K562 (cell line): Measurements from ENCODE around the gene DNAJB14. TPM values are rescaled to one million over a fixed set of nuclear protein-coding genes. Genes with fewer than 3 reads are reported as not detected.

Source experiments
- ASH1L ChIP-seq: fragments of 450-650 bp; IDR thresholded peaks from 2 replicates; pipeline ENCODE4 v1.6.1; 2018; ENCODE audit warnings: borderline replicate concordance, mild to moderate bottlenecking, low read depth; ENCODE audit not compliant: partially characterized antibody
- CLOCK ChIP-seq: fragments of 250-450 bp; sonication (Bioruptor Pico); IDR thresholded peaks from 2 replicates; pipeline ENCODE4 v1.4.0; 2020; ENCODE audit warnings: mild to moderate bottlenecking, moderate library complexity, borderline replicate concordance
- COPS2 ChIP-seq: fragments of 450-650 bp; conservative IDR thresholded peaks from 2 replicates; pipeline ENCODE4 v1.6.1; 2016; ENCODE audit warnings: mild to moderate bottlenecking, moderate library complexity
- E2F3 ChIP-seq: fragments of 250-450 bp; sonication (Bioruptor Pico); IDR thresholded peaks from 2 replicates; pipeline ENCODE4 v1.4.0; 2020; ENCODE audit warnings: mild to moderate bottlenecking
- EP300 ChIP-seq: IDR thresholded peaks from 2 replicates; pipeline ENCODE4 v1.6.1; 2012; ENCODE audit warnings: low read length, improper control_type of control experiment
- ETS2 ChIP-seq: IDR thresholded peaks from 2 replicates; pipeline ENCODE4 v1.6.1; 2016; ENCODE audit warnings: borderline replicate concordance, missing genetic modification characterization, mild to moderate bottlenecking, moderate library complexity, missing compliant biosample characterization; ENCODE audit not compliant: poor library complexity, severe bottlenecking
- HDAC8 ChIP-seq: fragments of 450-650 bp; IDR thresholded peaks from 2 replicates; pipeline ENCODE4 v1.6.1; 2016; ENCODE audit warnings: mild to moderate bottlenecking, missing genetic modification characterization, moderate library complexity, missing compliant biosample characterization
- HDGF ChIP-seq: fragments of 450-650 bp; IDR thresholded peaks from 2 replicates; pipeline ENCODE4 v1.6.1; 2016
- HMG20B ChIP-seq: fragments of 250-450 bp; sonication (Bioruptor Pico); IDR thresholded peaks from 2 replicates; pipeline ENCODE4 v1.5.0; 2021; ENCODE audit warnings: mild to moderate bottlenecking
- L3MBTL2 ChIP-seq: fragments of 450-650 bp; IDR thresholded peaks from 2 replicates; pipeline ENCODE4 v1.6.1; 2016; ENCODE audit warnings: mild to moderate bottlenecking, moderate library complexity
- MAFG ChIP-seq: fragments of 450-650 bp; conservative IDR thresholded peaks from 2 replicates; pipeline ENCODE4 v1.6.1; 2016; ENCODE audit warnings: missing genetic modification characterization, missing compliant biosample characterization
- MECOM ChIP-seq: fragments of 250-450 bp; sonication (Bioruptor Pico); IDR thresholded peaks from 2 replicates; pipeline ENCODE4 v1.8.0; 2022; ENCODE audit warnings: inconsistent platforms
- MEF2A ChIP-seq: IDR thresholded peaks from 2 replicates; pipeline ENCODE4 v1.6.1; 2011; ENCODE audit warnings: low read depth, mild to moderate bottlenecking, low read length, moderate library complexity; ENCODE audit not compliant: control insufficient read depth
- NFIX ChIP-seq: fragments of 250-450 bp; sonication (Bioruptor Pico); IDR thresholded peaks from 2 replicates; pipeline ENCODE4 v1.4.0; 2020; ENCODE audit warnings: low read depth, mild to moderate bottlenecking, moderate library complexity
- RBM17 ChIP-seq: fragments of 200-400 bp; formaldehyde crosslinking; IDR thresholded peaks from 2 replicates; pipeline ENCODE4 v1.6.1; 2017; ENCODE audit warnings: low read depth, mild to moderate bottlenecking, low read length, borderline replicate concordance
- SIX5 ChIP-seq, 2 experiments: IDR thresholded peaks; 2 replicates each; pipeline ENCODE4 v1.6.1; 2011; ENCODE audit warnings: low read length in 2 of 2, borderline replicate concordance in 1 of 2, low read depth in 1 of 2, mild to moderate bottlenecking in 1 of 2, moderate library complexity in 1 of 2; ENCODE audit not compliant: insufficient read depth in 1 of 2
- SMARCE1 ChIP-seq: fragments of 450-650 bp; IDR thresholded peaks from 2 replicates; pipeline ENCODE4 v1.7.1; 2016; ENCODE audit warnings: mild to moderate bottlenecking
- ZFX ChIP-seq: sonication (generic); formaldehyde crosslinking; IDR thresholded peaks from 2 replicates; pipeline ENCODE4 v1.8.0; 2022; ENCODE audit warnings: mild to moderate bottlenecking, missing genetic modification reagents, moderate library complexity
- ZNF121 ChIP-seq: sonication (generic); formaldehyde crosslinking; conservative IDR thresholded peaks from 2 replicates; pipeline ENCODE4 v1.8.0; 2022; ENCODE audit warnings: missing genetic modification reagents
- ZNF174 ChIP-seq: fragments of 250-450 bp; sonication (Bioruptor Pico); IDR thresholded peaks from 2 replicates; pipeline ENCODE4 v1.4.0; 2020; ENCODE audit warnings: mild to moderate bottlenecking
- ZNF436 ChIP-seq: fragments of 250-450, 450-650 bp; sonication (Bioruptor Pico); formaldehyde crosslinking; IDR thresholded peaks from 2 replicates; pipeline ENCODE4 v1.7.0; 2020; ENCODE audit warnings: mild to moderate bottlenecking
- polyA plus RNA-seq, 8 experiments: library from polyadenylated mRNA; depleted of rRNA in 4 of 8; stranded (reverse) in 5 of 8; unstranded in 3 of 8; fragments of >200 nt; fragmentation: Nextera tagmentation in 2 of 8; fragmentation: Illumina TruSeq in 1 of 8; extraction: Ambion mirVana in 2 of 8; extraction: Trizol in 1 of 8; gene quantifications; 2 replicates each; pipeline versions ENCODE4 v1.2.1 to v1.2.3, GENCODE V29; 2011 to 2014; ENCODE audit warnings: inconsistent platforms in 1 of 8, missing spikeins in 1 of 8
- total RNA-seq, 7 experiments: library from RNA; depleted of rRNA in 6 of 7; stranded (reverse); fragments of >200 nt in 6 of 7; fragmentation: Illumina TruSeq in 2 of 7; extraction: Trizol in 2 of 7; gene quantifications; 2 replicates each; pipeline versions ENCODE4 v1.2.1 to v1.2.3, GENCODE V29; 2011 to 2021; ENCODE audit warnings: low replicate concordance in 1 of 7
- TF ChIP-seq, protein P1 (sequence below): fragments of 250-450 bp; sonication (Bioruptor Pico); IDR thresholded peaks from 2 replicates; pipeline ENCODE4 v1.5.0; 2020; ENCODE audit warnings: mild to moderate bottlenecking, borderline replicate concordance
- TF ChIP-seq, protein P2 (sequence below): sonication (generic); formaldehyde crosslinking; IDR thresholded peaks from 2 replicates; pipeline ENCODE4 v1.8.1; 2022; ENCODE audit warnings: missing genetic modification reagents

The DNAJB14 gene
- total and polyA plus RNA-seq, 9 of the 15 experiments (the other 6 are each of a cell fraction or from before 2014, with no cell fraction given) = 5.5 to 28.0 (median 12.7) TPM

DNA sequence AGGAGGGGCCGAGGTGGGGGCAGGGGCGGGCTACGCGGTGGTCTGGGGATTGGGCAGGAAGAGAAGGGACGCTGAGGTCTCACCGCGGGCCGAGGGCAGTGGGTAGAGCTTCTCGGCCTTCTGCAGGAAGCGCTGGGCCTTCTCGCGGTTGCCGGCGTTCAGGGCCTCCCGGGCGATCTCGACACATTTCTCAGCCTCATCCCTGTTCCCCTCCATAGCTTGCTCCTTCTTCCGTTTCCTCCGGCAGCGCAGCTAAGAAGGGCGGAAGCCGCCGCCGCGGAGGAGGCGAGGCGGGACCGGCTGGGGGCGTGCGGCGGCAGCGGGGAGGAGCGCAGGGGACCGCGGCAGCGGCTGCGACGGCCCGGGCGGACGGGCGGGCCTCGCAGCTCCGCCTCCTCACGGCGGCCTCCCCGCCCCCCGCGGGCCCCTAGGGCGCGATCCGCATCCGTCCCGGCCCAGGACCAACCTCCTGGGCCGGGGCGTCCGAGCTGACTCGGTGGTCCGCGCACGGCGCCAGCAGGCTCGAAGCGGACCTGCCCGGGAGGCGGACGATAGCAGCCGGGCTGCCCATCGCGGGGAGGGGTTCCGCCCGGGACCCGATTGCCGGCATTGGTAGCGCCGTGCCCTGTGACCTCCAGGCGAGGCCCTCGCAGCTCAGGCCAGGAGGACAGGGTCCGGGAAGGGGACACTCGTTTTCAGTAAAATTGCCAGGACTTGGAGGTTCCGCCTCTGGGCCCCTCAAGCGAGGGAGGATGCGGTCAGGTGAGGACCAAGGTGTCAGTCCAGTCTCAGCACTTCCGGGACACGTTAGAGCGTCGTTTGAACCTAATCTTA is at the start of gene DNAJB14 (continued):
- TF ChIP-seq ZNF436 (CRISPR knock-in tag) (peak; percentile 58; the same call in 1 of the 2 replicates), ZNF121 (CRISPR knock-in tag) (no peak), HMG20B (no peak), MEF2A (no peak), ZFX (peak; percentile 79), ASH1L (no peak), ZNF174 (CRISPR knock-in tag) (no peak), COPS2 (no peak), NFIX (CRISPR knock-in tag) (no peak), SIX5 (IDR thresholded peaks at IDR 0.05; ENCODE audit: borderline replicate concordance in 1 of 2, insufficient read depth in 1 of 2, low read depth in 1 of 2, low read length in 2 of 2) (0 out of 4 replicates have a peak, but pooled peaks of 1 of the 2 experiments have one; percentile 15), ETS2 (tag) (no peak), SMARCE1 (no peak), HDAC8 (tag) (no peak), EP300 (no peak), RBM17 (no peak), L3MBTL2 (peak; percentile 71), MAFG (no peak), MECOM (0 out of 2 replicates have a peak, but pooled peaks have one; percentile 17), CLOCK (CRISPR knock-in tag) (no peak), E2F3 (CRISPR knock-in tag) (no peak), HDGF (no peak)
- TF ChIP-seq, protein P1, sequence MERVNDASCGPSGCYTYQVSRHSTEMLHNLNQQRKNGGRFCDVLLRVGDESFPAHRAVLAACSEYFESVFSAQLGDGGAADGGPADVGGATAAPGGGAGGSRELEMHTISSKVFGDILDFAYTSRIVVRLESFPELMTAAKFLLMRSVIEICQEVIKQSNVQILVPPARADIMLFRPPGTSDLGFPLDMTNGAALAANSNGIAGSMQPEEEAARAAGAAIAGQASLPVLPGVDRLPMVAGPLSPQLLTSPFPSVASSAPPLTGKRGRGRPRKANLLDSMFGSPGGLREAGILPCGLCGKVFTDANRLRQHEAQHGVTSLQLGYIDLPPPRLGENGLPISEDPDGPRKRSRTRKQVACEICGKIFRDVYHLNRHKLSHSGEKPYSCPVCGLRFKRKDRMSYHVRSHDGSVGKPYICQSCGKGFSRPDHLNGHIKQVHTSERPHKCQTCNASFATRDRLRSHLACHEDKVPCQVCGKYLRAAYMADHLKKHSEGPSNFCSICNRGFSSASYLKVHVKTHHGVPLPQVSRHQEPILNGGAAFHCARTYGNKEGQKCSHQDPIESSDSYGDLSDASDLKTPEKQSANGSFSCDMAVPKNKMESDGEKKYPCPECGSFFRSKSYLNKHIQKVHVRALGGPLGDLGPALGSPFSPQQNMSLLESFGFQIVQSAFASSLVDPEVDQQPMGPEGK (CRISPR knock-in tag) = no peak
- TF ChIP-seq, protein P2, sequence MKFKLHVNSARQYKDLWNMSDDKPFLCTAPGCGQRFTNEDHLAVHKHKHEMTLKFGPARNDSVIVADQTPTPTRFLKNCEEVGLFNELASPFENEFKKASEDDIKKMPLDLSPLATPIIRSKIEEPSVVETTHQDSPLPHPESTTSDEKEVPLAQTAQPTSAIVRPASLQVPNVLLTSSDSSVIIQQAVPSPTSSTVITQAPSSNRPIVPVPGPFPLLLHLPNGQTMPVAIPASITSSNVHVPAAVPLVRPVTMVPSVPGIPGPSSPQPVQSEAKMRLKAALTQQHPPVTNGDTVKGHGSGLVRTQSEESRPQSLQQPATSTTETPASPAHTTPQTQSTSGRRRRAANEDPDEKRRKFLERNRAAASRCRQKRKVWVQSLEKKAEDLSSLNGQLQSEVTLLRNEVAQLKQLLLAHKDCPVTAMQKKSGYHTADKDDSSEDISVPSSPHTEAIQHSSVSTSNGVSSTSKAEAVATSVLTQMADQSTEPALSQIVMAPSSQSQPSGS (CRISPR knock-in tag) = no peak
